GM23338 (cell line): ENCODE results near the gene UGT8.

ENCODE experiments used
- CREB1 ChIP-seq: fragments of 250-450 bp; sonication (Bioruptor Pico); IDR thresholded peaks from 2 replicates; pipeline ENCODE4 v1.5.0; 2020; ENCODE audit warnings: low read depth, mild to moderate bottlenecking, moderate library complexity
- CTCF ChIP-seq, 2 experiments: fragments of 200-600 bp in 1 of 2; sonication (generic) in 1 of 2; conservative IDR thresholded peaks; 2 replicates each; pipeline versions ENCODE4 v1.5.1 to v1.6.1; 2016 to 2017; ENCODE audit warnings: antibody characterized with exemption in 2 of 2, low read depth in 2 of 2, mild to moderate bottlenecking in 2 of 2, moderate library complexity in 1 of 2
- ETS1 ChIP-seq: IDR thresholded peaks from 2 replicates; pipeline ENCODE4 v1.6.1; 2016; ENCODE audit warnings: antibody characterized with exemption
- EZH2 ChIP-seq: fragments of 200-600 bp; sonication (generic); IDR thresholded peaks from one replicate; pipeline ENCODE4 v1.8.0; 2017; ENCODE audit warnings: antibody characterized with exemption, mild to moderate bottlenecking, low read depth; ENCODE audit not compliant: unreplicated experiment
- EZH2phosphoT487 ChIP-seq: fragments of 200-600 bp; sonication (generic); IDR thresholded peaks from one replicate; pipeline ENCODE4 v1.8.1; 2018; ENCODE audit warnings: antibody characterized with exemption; ENCODE audit not compliant: unreplicated experiment
- JUNB ChIP-seq: IDR thresholded peaks from one replicate; pipeline ENCODE4 v1.6.1; 2016; ENCODE audit warnings: antibody characterized with exemption; ENCODE audit not compliant: unreplicated experiment
- NANOG ChIP-seq: IDR thresholded peaks from 2 replicates; pipeline ENCODE4 v1.6.1; 2016; ENCODE audit warnings: antibody characterized with exemption, borderline replicate concordance
- POLR2AphosphoS5 ChIP-seq: IDR thresholded peaks from 2 replicates; pipeline ENCODE4 v1.6.1; 2016; ENCODE audit warnings: antibody characterized with exemption, low read depth
- REST ChIP-seq: IDR thresholded peaks from one replicate; pipeline ENCODE4 v1.6.1; 2018; ENCODE audit warnings: antibody characterized with exemption; ENCODE audit not compliant: unreplicated experiment
- STAT1 ChIP-seq: IDR thresholded peaks from one replicate; pipeline ENCODE4 v1.6.1; 2016; ENCODE audit warnings: antibody characterized with exemption; ENCODE audit not compliant: unreplicated experiment

- TF ChIP-seq POLR2AphosphoS5 (no peak), CTCF (conservative IDR thresholded peaks at IDR 0.05; ENCODE audit: low read depth in 2 of 2) (no peak), CREB1 (no peak), EZH2 (no peak), JUNB (no peak), EZH2phosphoT487 (no peak), STAT1 (no peak), NANOG (no peak), REST (no peak), ETS1 (no peak)
Observed at GRCh38 chr4:114549638-114550037, 49.0 kb upstream of the UGT8 start.
